Aortic smooth muscle cell (primary cell): ENCODE data around the gene RTP3. TPM values are rescaled to one million over a fixed set of nuclear protein-coding genes. Genes with fewer than 3 reads are reported as not detected.

Experiments used
- total RNA-seq: library from RNA; depleted of rRNA; stranded (reverse); fragments of >200 nt; gene quantifications from 2 replicates; pipeline ENCODE4 v1.2.3, GENCODE V29; 2014

Gene RTP3
- not detected in 2 replicates for total RNA-seq

GRCh38 chr3:46497556-46498265, at the start of gene RTP3:
TSS of gene RTP3 (plus strand) at chr3:46497976. CDS start at chr3:46498063, 87 bp downstream.

GRCh38 chr3:46464326-46465195, 33.2 kb upstream of the RTP3 start, which contains the start of gene LTF:
TSS of gene LTF (minus strand) at chr3:46464905. CDS start at chr3:46464867, 38 bp downstream.

Other genes with a start within 250 kb of the RTP3 start
- gene CCR2, start 143.9 kb upstream of the RTP3 start, total RNA-seq = not detected in 2 replicates
- gene CCR5, start 127.0 kb upstream of the RTP3 start, total RNA-seq = not detected in 2 replicates
- 0.87 and 1.7 TPM in 2 replicates for gene CCRL2, start 90.7 kb upstream of the RTP3 start, total RNA-seq
- gene LTF, start 33.1 kb upstream of the RTP3 start, total RNA-seq = not detected in 2 replicates
- 0.13 and 0.31 TPM in 2 replicates for gene LRRC2, start 68.3 kb downstream of the RTP3 start, total RNA-seq
- gene FAM240A, start 114.5 kb downstream of the RTP3 start, total RNA-seq = not detected in 2 replicates
- 1.7 and 3.2 TPM in 2 replicates for gene ALS2CL, start 195.7 kb downstream of the RTP3 start, total RNA-seq
- 0.06 and 0.13 TPM in 2 replicates for gene TMIE, start 203.4 kb downstream of the RTP3 start, total RNA-seq
- not detected in 2 replicates for gene PRSS50, start 219.9 kb downstream of the RTP3 start, total RNA-seq